WERI-Rb-1 (cell line): ENCODE measurements around the gene TNIP1.
A peak's percentile ranks its signal among the peaks of the same experiment; 100 is the strongest.

ENCODE experiments used
- DNase-seq: peaks from one replicate; pipeline ENCODE4 v3.0.0-alpha.2; 2020
- H3K27ac ChIP-seq: fragments of 250-450 bp; sonication (Bioruptor Pico); 2 replicates; pipeline ENCODE4 v1.5.1; 2020; ENCODE audit warnings: mild to moderate bottlenecking, moderate library complexity
- H3K27me3 ChIP-seq: fragments of 250-450 bp; sonication (Bioruptor Pico); 2 replicates; pipeline ENCODE4 v1.5.1; 2021; ENCODE audit warnings: mild to moderate bottlenecking, low read depth, moderate library complexity; ENCODE audit not compliant: insufficient read depth, severe bottlenecking
- H3K36me3 ChIP-seq: fragments of 250-450 bp; sonication (Bioruptor Pico); 2 replicates; pipeline ENCODE4 v1.5.1; 2020; ENCODE audit warnings: mild to moderate bottlenecking, moderate library complexity
- H3K4me3 ChIP-seq: 2 replicates; pipeline ENCODE4 v1.5.1; 2011; ENCODE audit warnings: low read depth, mild to moderate bottlenecking, control low read depth, low read length
- H3K9me3 ChIP-seq: fragments of 250-450 bp; sonication (Bioruptor Pico); 2 replicates; pipeline ENCODE4 v1.5.1; 2021; ENCODE audit warnings: mild to moderate bottlenecking, moderate library complexity; ENCODE audit not compliant: severe bottlenecking
- CTCF ChIP-seq: IDR thresholded peaks from 2 replicates; pipeline ENCODE4 v1.5.1; 2011; ENCODE audit warnings: low read depth, mild to moderate bottlenecking, control low read depth, inconsistent platforms, low read length

Gene TNIP1

GRCh38 chr5:151039665-151040064 lies 41.2 kb downstream of the TNIP1 start:
- H3K27me3 ChIP-seq: no peaks in the 10 kb centered on the region
- DNase-seq: no peak
- H3K4me3 ChIP-seq: no peak overlapping the region
- peaks cover 29% of the 10 kb centered on the region for H3K36me3 ChIP-seq
- H3K9me3 ChIP-seq: no peaks in the 10 kb centered on the region
- H3K27ac ChIP-seq: no peak overlapping the region
- TF ChIP-seq CTCF: no peak

GRCh38 chr5:151038801-151039238 lies 42.0 kb downstream of the TNIP1 start:
- Histone ChIP-seq H3K27me3 (no peaks in the 10 kb centered on the region), H3K4me3 (no peak overlapping the region), H3K36me3 (peaks cover 26% of the 10 kb centered on the region), H3K27ac (no peak overlapping the region), H3K9me3 (no peaks in the 10 kb centered on the region)
- TF ChIP-seq CTCF: no peak
- DNase-seq: no peak

- DNase-seq: no peak
- no peaks in the 10 kb centered on the region for H3K9me3 ChIP-seq
- no peak overlapping the region for H3K4me3 ChIP-seq
- no peak overlapping the region for H3K27ac ChIP-seq
- H3K27me3 ChIP-seq: no peaks in the 10 kb centered on the region
- peaks cover 26% of the 10 kb centered on the region for H3K36me3 ChIP-seq
- no peak for TF ChIP-seq CTCF
Measured at GRCh38 chr5:151038412-151038745, 42.5 kb downstream of the TNIP1 start.

- H3K27me3 ChIP-seq: no peaks in the 10 kb centered on the region
- no peak for DNase-seq
- H3K36me3 ChIP-seq: peaks cover 25% of the 10 kb centered on the region
- H3K4me3 ChIP-seq: no peak overlapping the region
- no peaks in the 10 kb centered on the region for H3K9me3 ChIP-seq
- H3K27ac ChIP-seq: no peak overlapping the region
- TF ChIP-seq CTCF: no peak
Measured at GRCh38 chr5:151037561-151038411, 43.0 kb downstream of the TNIP1 start.

GRCh38 chr5:151036556-151036955 lies 44.3 kb downstream of the TNIP1 start:
- peaks cover 24% of the 10 kb centered on the region for H3K36me3 ChIP-seq
- H3K9me3 ChIP-seq: no peaks in the 10 kb centered on the region
- no peak for TF ChIP-seq CTCF
- no peak overlapping the region for H3K4me3 ChIP-seq
- no peaks in the 10 kb centered on the region for H3K27me3 ChIP-seq
- H3K27ac ChIP-seq: no peak overlapping the region; the same call in 1 of the 2 replicates
- peak; percentile 89 for DNase-seq
